ENCODE data around the gene CERCAM.

DNA sequence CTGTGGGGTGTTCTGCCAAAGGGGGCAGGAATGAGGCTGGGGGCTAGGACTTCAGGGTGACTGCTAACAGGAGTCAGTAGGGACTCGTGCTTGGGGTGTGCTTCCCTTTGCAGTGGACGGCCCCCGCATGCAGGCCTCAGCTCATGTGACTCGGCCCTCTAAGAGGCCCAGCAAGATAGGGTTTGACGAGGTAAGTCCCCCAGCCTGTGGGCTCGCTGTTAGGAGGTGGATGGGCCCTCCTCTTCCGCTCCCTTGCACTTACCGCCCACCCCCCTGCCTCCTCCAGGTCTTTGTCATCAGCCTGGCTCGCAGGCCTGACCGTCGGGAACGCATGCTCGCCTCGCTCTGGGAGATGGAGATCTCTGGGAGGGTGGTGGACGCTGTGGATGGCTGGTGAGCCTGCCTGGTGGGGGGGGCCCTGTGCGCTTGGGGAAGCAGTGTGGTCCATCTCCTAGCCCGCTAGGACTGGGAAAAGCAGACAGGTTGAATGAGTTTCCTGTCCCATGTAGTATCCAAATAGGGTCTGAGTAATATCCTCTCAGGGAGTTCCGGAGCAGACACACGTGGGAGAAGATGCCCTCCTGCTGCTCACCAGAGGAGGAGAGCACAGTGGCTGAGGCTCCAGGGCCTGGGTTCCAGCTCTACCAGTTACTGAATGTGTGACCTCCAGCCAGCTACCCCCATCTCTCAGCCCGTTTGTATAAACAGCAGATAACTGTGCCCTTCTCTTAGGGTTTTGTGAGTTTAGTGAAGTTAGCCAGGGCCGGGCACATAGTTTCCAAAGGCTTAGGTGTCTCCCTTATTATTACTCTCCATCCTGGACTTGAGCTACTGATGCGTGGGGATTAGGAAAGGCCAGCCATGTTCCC, 8.2 kb downstream of the CERCAM start:
- TF ChIP-seq ZNF114 (CRISPR knock-in tag; IDR thresholded peaks at IDR 0.05) (no peak), EZH2 (IDR thresholded peaks at IDR 0.05; ENCODE audit: low read depth, unreplicated experiment) (no peak), POLR2AphosphoS5 (IDR thresholded peaks at IDR 0.05; ENCODE audit: low read depth) (no peak; the same call in 1 of the 2 replicates)
- TF ChIP-seq, protein P1, sequence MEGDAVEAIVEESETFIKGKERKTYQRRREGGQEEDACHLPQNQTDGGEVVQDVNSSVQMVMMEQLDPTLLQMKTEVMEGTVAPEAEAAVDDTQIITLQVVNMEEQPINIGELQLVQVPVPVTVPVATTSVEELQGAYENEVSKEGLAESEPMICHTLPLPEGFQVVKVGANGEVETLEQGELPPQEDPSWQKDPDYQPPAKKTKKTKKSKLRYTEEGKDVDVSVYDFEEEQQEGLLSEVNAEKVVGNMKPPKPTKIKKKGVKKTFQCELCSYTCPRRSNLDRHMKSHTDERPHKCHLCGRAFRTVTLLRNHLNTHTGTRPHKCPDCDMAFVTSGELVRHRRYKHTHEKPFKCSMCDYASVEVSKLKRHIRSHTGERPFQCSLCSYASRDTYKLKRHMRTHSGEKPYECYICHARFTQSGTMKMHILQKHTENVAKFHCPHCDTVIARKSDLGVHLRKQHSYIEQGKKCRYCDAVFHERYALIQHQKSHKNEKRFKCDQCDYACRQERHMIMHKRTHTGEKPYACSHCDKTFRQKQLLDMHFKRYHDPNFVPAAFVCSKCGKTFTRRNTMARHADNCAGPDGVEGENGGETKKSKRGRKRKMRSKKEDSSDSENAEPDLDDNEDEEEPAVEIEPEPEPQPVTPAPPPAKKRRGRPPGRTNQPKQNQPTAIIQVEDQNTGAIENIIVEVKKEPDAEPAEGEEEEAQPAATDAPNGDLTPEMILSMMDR (conservative IDR thresholded peaks at IDR 0.05; ENCODE audit: low read depth in 2 of 2): no peak
- TF ChIP-seq, protein P2, sequence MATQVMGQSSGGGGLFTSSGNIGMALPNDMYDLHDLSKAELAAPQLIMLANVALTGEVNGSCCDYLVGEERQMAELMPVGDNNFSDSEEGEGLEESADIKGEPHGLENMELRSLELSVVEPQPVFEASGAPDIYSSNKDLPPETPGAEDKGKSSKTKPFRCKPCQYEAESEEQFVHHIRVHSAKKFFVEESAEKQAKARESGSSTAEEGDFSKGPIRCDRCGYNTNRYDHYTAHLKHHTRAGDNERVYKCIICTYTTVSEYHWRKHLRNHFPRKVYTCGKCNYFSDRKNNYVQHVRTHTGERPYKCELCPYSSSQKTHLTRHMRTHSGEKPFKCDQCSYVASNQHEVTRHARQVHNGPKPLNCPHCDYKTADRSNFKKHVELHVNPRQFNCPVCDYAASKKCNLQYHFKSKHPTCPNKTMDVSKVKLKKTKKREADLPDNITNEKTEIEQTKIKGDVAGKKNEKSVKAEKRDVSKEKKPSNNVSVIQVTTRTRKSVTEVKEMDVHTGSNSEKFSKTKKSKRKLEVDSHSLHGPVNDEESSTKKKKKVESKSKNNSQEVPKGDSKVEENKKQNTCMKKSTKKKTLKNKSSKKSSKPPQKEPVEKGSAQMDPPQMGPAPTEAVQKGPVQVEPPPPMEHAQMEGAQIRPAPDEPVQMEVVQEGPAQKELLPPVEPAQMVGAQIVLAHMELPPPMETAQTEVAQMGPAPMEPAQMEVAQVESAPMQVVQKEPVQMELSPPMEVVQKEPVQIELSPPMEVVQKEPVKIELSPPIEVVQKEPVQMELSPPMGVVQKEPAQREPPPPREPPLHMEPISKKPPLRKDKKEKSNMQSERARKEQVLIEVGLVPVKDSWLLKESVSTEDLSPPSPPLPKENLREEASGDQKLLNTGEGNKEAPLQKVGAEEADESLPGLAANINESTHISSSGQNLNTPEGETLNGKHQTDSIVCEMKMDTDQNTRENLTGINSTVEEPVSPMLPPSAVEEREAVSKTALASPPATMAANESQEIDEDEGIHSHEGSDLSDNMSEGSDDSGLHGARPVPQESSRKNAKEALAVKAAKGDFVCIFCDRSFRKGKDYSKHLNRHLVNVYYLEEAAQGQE (IDR thresholded peaks at IDR 0.05; ENCODE audit: unreplicated experiment): no peak
